ENCODE measurements around the gene HERC6. TPM values are rescaled to one million over a fixed set of nuclear protein-coding genes. Genes with fewer than 3 reads are reported as not detected.
"Not testable (repeated sequence)": the region's sequence is repeated elsewhere in the genome, so short reads cannot be mapped to it uniquely, and the experiment has no call there.

The HERC6 gene
- total RNA-seq (10.0 TPM), polyA plus RNA-seq (4.6 TPM)

GRCh38 chr4:88378691-88379559, at the start of gene HERC6:
Gene HERC6 (plus strand): TSS chr4:88378852. CDS start chr4:88378922, 70 bp downstream.
- peak; percentile 77 for DNase-seq (ENCODE audit: extremely low spot score)
- Histone ChIP-seq H3K4me3 (ENCODE audit: low read depth, low read length) (peak within 1 kb of the TSS; percentile 93), H3K27ac (ENCODE audit: low read depth) (peak within 1 kb of the TSS; percentile 97), H3K36me3 (ENCODE audit: insufficient read depth) (no peaks in the 10 kb centered on the region), H3K4me1 (ENCODE audit: insufficient read depth) (no peaks in the 10 kb centered on the region)
- WGBS = under 1% methylated on average over 62 of the region's 62 CpGs

DNA sequence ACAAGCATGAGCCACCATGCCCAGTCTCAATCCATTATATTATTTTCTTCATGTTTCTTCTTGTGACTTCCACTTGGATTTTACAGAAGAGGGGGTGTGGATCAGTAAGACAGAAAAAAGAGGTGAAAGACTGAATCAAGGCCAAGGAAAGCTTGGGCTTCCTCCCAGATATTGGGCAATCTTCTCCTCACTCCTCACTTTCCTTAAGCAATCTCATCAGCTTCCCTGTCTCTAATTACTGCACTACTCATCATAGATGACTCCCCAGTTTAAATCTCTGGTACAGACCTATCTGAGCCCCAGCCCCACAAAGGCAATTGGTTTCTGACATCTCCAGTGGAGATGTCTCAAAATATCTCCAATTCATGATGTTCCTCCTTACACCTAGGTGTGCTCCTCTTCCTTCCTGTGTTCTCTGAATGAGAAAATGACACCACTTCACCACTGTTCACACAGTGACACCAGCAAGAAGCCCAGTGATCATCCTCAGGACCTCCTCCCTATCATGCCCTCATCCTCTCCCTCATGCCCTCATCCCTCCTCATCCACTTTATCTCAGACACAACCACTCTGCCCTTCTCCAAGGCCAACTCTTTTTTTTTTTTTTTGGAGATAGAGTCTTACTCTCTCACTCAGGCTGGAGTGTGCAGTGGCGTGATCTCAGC, 44.8 kb upstream of the HERC6 start:
- no peak for DNase-seq (ENCODE audit: extremely low spot score)
- Histone ChIP-seq H3K36me3 (ENCODE audit: insufficient read depth) (no peaks in the 10 kb centered on the region), H3K4me3 (ENCODE audit: low read depth, low read length) (no peak overlapping the region), H3K4me1 (ENCODE audit: insufficient read depth) (no peaks in the 10 kb centered on the region), H3K27ac (ENCODE audit: low read depth) (no peak overlapping the region)
- WGBS = 95% methylated on average over 1 of the region's 1 CpG

GRCh38 chr4:88335092-88335665, 43.5 kb upstream of the HERC6 start:
- no peak for DNase-seq (ENCODE audit: extremely low spot score)
- WGBS = 50% methylated on average over 11 of the region's 11 CpGs

GRCh38 chr4:88341227-88342192, 37.1 kb upstream of the HERC6 start:
- peak overlapping the region; percentile 43 for H3K27ac ChIP-seq (ENCODE audit: low read depth)
- no peaks in the 10 kb centered on the region for H3K36me3 ChIP-seq (ENCODE audit: insufficient read depth)
- no peak overlapping the region for H3K4me3 ChIP-seq (ENCODE audit: low read depth, low read length)
- no peaks in the 10 kb centered on the region for H3K4me1 ChIP-seq (ENCODE audit: insufficient read depth)
- DNase-seq (ENCODE audit: extremely low spot score) = peak; percentile 37
- WGBS = 41% methylated on average over 8 of the region's 8 CpGs

More at GRCh38 chr4:88335092-88335665, 43.5 kb upstream of the HERC6 start:
- no peaks in the 10 kb centered on the region for H3K36me3 ChIP-seq (ENCODE audit: insufficient read depth)
- no peak overlapping the region for H3K4me3 ChIP-seq (ENCODE audit: low read depth, low read length)
- no peaks in the 10 kb centered on the region for H3K4me1 ChIP-seq (ENCODE audit: insufficient read depth)
- H3K27ac ChIP-seq (ENCODE audit: low read depth) = no peak overlapping the region

- not testable (repeated sequence) for H3K27ac ChIP-seq (ENCODE audit: low read depth); H3K4me1 ChIP-seq (ENCODE audit: insufficient read depth); H3K36me3 ChIP-seq (ENCODE audit: insufficient read depth); H3K4me3 ChIP-seq (ENCODE audit: low read depth, low read length); DNase-seq (ENCODE audit: extremely low spot score)
- WGBS = 98% methylated on average over 3 of the region's 3 CpGs
Observed at GRCh38 chr4:88346902-88347301, 31.8 kb upstream of the HERC6 start.

DNA sequence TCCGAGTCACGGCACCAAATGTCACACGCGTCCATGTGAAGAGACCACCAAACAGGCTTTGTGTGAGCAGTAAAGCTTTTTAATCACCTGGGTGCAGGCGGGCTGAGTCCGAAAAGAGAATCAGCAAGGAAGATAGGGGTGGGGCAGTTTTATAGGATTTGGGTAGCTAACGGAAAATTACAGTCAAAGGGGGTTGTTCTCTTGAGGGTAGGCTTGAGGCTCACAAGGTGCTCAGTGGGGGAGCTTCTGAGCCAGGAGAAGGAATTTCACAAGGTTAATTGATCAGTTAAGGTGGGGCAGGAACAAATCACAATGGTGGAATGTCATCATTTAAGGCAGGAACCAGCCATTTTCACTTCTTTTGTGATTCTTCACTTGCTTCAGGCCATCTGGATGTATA, 29.9 kb upstream of the HERC6 start:
- H3K4me3 ChIP-seq (ENCODE audit: low read depth, low read length); H3K4me1 ChIP-seq (ENCODE audit: insufficient read depth); DNase-seq (ENCODE audit: extremely low spot score); H3K27ac ChIP-seq (ENCODE audit: low read depth); H3K36me3 ChIP-seq (ENCODE audit: insufficient read depth): not testable (repeated sequence)
- WGBS = 82% methylated on average over 7 of the region's 7 CpGs

DNA sequence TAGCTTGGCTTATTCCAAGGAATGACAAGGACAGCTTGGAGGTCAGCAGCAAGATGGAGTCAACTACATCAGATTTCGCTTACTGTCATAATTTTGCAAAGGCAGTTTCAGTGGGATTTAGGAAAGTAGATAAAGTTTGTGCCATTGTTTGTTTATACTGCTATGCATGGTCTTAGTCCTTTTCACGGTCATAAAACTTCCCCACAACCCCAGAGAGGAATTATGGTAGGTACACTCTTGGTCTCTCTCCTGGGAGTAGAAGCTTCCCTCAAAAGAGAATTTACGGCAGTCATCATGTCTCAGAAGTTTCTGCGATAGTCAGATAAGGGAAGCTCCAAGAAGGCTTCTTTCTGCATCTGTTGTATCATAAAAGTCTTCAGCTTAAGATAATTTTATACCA, 27.9 kb upstream of the HERC6 start:
- H3K4me1 ChIP-seq (ENCODE audit: insufficient read depth) = no peaks in the 10 kb centered on the region
- no peaks in the 10 kb centered on the region for H3K36me3 ChIP-seq (ENCODE audit: insufficient read depth)
- WGBS = 62% methylated on average over 4 of the region's 4 CpGs
- no peak for DNase-seq (ENCODE audit: extremely low spot score)
- no peak overlapping the region for H3K4me3 ChIP-seq (ENCODE audit: low read depth, low read length)
- H3K27ac ChIP-seq (ENCODE audit: low read depth) = no peak overlapping the region

DNA sequence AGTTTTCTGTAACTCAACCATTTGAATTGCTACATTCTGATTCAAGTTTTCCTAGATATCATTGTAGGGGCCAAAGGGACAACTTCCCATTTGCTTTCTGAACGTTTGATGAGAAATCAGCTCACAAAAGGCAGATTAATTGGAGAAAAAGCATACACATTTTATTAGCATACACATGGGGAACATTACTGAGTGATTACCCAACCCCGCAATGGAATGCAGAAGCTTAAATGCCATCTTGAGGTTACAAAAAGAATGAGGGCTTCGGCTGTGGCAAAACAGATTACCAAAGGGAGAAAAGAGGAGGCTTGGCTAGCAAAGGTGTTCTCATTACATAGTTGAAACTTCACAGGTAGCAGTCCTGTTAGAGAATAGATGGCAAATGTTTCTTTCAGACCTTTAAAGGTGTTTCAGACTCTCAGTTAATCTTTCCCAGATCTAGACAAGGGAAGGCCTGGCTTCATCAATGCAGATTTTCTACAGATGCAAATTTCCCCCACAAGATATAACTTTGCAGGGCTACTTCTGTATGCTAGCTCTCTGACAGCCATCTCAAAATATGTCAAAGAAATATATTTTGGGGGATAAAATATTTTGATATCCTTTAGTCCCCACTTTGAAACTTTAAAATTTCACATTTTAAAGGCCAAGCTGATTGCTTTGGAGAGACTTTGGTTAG, 26.5 kb upstream of the HERC6 start:
- Histone ChIP-seq H3K27ac (ENCODE audit: low read depth) (no peak overlapping the region), H3K4me1 (ENCODE audit: insufficient read depth) (no peaks in the 10 kb centered on the region), H3K4me3 (ENCODE audit: low read depth, low read length) (no peak overlapping the region), H3K36me3 (ENCODE audit: insufficient read depth) (no peaks in the 10 kb centered on the region)
- DNase-seq (ENCODE audit: extremely low spot score) = peak; percentile 17
- WGBS = 66% methylated on average over 3 of the region's 3 CpGs

- Histone ChIP-seq H3K27ac (ENCODE audit: low read depth) (no peak overlapping the region), H3K36me3 (ENCODE audit: insufficient read depth) (no peaks in the 10 kb centered on the region), H3K4me3 (ENCODE audit: low read depth, low read length) (no peak overlapping the region), H3K4me1 (ENCODE audit: insufficient read depth) (no peaks in the 10 kb centered on the region)
- DNase-seq (ENCODE audit: extremely low spot score) = no peak
Observed at GRCh38 chr4:88353324-88353723, 25.3 kb upstream of the HERC6 start.

DNA sequence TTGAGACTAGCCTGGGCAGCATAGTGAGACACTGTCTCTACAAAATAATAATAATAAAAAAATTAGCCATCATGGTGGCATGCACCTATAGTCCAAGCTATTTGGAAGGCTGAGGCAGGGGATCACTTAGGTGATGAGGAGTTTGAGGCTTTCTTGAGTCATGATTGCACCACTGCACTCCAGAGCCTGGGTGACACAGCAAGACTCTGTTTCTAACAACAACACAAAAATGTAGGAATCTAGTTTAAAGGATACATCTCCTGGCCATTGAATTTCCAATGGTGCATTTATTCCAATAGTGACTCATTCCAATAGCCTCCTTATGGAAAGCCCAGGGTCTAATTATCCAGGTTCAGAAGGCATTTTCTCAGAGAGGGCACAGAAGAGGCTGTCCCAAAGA, 21.9 kb upstream of the HERC6 start:
- no peak overlapping the region for H3K27ac ChIP-seq (ENCODE audit: low read depth)
- DNase-seq (ENCODE audit: extremely low spot score) = no peak
- no peaks in the 10 kb centered on the region for H3K36me3 ChIP-seq (ENCODE audit: insufficient read depth)
- no peak overlapping the region for H3K4me3 ChIP-seq (ENCODE audit: low read depth, low read length)
- H3K4me1 ChIP-seq (ENCODE audit: insufficient read depth) = no peaks in the 10 kb centered on the region

GRCh38 chr4:88357262-88357661, 21.4 kb upstream of the HERC6 start:
- Histone ChIP-seq H3K4me3 (ENCODE audit: low read depth, low read length) (no peak overlapping the region), H3K27ac (ENCODE audit: low read depth) (no peak overlapping the region), H3K36me3 (ENCODE audit: insufficient read depth) (no peaks in the 10 kb centered on the region), H3K4me1 (ENCODE audit: insufficient read depth) (no peaks in the 10 kb centered on the region)
- 83% methylated on average over 4 of the region's 4 CpGs for WGBS
- no peak for DNase-seq (ENCODE audit: extremely low spot score)

- no peak overlapping the region for H3K27ac ChIP-seq (ENCODE audit: low read depth)
- WGBS = 94% methylated on average over 10 of the region's 10 CpGs
- H3K4me3 ChIP-seq (ENCODE audit: low read depth, low read length) = no peak overlapping the region
- no peak for DNase-seq (ENCODE audit: extremely low spot score)
- H3K36me3 ChIP-seq (ENCODE audit: insufficient read depth) = no peaks in the 10 kb centered on the region
- H3K4me1 ChIP-seq (ENCODE audit: insufficient read depth) = no peaks in the 10 kb centered on the region
Observed at GRCh38 chr4:88359558-88359957, 19.1 kb upstream of the HERC6 start.

GRCh38 chr4:88360256-88360655, 18.4 kb upstream of the HERC6 start:
- 89% methylated on average over 6 of the region's 7 CpGs for WGBS
- DNase-seq (ENCODE audit: extremely low spot score) = no peak
- Histone ChIP-seq H3K4me1 (ENCODE audit: insufficient read depth) (no peaks in the 10 kb centered on the region), H3K36me3 (ENCODE audit: insufficient read depth) (no peaks in the 10 kb centered on the region), H3K4me3 (ENCODE audit: low read depth, low read length) (no peak overlapping the region), H3K27ac (ENCODE audit: low read depth) (no peak overlapping the region)
